OCI-LY7 (cell line): ENCODE results near the gene ATP8B1.

ENCODE experiments used
- CTCF ChIP-seq: fragments of 200-600 bp; sonication (generic); conservative IDR thresholded peaks from 2 replicates; pipeline ENCODE4 v1.5.1; 2014; ENCODE audit warnings: mild to moderate bottlenecking, antibody characterized with exemption, low read length, moderate library complexity, mixed read lengths
- EZH2phosphoT487 ChIP-seq: fragments of 200-600 bp; sonication (generic); IDR thresholded peaks from 2 replicates; pipeline ENCODE4 v1.6.1; 2018; ENCODE audit warnings: low read depth, borderline replicate concordance, mild to moderate bottlenecking, mixed run types, antibody characterized with exemption, low read length, moderate library complexity, mixed read lengths

GRCh38 chr18:57845605-57846074 lies 42.5 kb upstream of the ATP8B1 start:
- TF ChIP-seq CTCF (no peak), EZH2phosphoT487 (no peak)
